WI38 (cell line): ENCODE data around the gene RBL1.

Experiments used
- H3K4me3 ChIP-seq: 2 replicates; pipeline ENCODE4 v1.5.1; 2011; ENCODE audit warnings: low read depth, mild to moderate bottlenecking, control low read depth, low read length
- TF ChIP-seq, protein P1 (sequence below): IDR thresholded peaks from 2 replicates; pipeline ENCODE4 v1.5.1; 2012; ENCODE audit warnings: low read depth, mild to moderate bottlenecking, control low read depth, low read length

RBL1 gene, protein sequence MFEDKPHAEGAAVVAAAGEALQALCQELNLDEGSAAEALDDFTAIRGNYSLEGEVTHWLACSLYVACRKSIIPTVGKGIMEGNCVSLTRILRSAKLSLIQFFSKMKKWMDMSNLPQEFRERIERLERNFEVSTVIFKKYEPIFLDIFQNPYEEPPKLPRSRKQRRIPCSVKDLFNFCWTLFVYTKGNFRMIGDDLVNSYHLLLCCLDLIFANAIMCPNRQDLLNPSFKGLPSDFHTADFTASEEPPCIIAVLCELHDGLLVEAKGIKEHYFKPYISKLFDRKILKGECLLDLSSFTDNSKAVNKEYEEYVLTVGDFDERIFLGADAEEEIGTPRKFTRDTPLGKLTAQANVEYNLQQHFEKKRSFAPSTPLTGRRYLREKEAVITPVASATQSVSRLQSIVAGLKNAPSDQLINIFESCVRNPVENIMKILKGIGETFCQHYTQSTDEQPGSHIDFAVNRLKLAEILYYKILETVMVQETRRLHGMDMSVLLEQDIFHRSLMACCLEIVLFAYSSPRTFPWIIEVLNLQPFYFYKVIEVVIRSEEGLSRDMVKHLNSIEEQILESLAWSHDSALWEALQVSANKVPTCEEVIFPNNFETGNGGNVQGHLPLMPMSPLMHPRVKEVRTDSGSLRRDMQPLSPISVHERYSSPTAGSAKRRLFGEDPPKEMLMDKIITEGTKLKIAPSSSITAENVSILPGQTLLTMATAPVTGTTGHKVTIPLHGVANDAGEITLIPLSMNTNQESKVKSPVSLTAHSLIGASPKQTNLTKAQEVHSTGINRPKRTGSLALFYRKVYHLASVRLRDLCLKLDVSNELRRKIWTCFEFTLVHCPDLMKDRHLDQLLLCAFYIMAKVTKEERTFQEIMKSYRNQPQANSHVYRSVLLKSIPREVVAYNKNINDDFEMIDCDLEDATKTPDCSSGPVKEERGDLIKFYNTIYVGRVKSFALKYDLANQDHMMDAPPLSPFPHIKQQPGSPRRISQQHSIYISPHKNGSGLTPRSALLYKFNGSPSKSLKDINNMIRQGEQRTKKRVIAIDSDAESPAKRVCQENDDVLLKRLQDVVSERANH

DNA sequence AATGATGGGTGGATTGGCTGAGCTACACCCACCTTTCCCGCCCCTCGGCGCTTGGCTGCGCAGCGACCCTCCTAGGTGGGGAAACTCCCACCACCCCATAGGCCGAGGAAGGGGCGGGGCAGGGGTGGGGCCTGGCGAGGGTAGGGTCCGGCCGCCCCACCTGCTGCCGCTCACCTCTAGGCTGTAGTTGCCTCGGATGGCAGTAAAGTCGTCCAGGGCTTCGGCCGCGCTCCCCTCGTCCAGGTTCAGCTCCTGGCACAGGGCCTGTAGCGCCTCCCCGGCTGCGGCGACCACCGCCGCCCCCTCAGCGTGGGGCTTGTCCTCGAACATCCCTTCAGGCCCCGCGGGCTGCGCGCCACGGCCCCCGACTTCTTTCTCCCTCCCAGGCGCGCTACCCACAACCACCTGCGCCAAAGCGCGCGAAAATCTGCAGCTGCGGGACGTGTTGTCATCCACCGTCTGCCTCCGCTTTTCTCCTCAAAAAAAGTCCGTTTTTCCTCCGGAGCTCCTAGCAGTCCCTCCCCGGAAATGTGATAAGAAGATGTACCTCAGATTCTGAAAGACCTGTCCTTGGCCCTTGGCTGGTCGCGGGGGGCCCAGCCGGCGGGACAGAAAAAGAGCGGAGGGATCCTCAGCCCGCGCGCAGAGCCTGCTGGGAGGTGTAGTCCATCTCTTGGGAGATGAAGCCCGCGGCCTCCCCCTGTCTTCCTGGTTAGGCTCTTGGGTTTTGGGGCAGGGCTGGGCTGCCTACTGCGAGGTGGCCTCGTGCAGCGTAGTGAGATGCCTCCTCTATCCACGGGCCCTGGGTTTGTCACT is at the start of gene RBL1:
RBL1 (minus strand) TSS at position 399 of the 816 bp plus-strand sequence; CDS start at position 330, 69 bp downstream.
- peak within 1 kb of the TSS; percentile 77 for H3K4me3 ChIP-seq

DNA sequence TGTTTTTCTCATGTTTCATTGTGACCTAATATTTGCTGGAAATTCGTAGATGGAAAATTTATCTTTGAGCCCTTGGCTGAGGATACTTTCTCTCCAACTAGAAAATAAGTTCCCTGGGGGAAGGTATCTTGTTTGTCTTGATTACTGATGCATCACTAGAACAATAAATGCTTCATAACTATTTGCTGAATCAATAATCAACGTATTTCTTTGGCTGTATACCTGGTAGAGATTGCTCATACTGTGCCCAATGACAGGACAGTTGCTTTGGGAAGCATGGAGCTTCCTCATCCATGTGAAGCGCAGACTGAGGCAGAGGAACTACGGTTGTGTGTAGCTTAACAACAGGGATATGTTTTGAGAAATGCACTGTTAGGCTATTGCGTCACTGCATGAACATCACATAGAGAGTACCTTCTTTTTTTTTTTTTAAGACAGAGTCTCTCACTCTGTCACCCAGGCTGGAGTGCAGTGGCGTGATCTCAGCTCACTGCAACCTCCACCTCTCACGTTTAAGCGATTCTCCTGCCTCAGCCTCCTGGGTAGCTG is 49.1 kb upstream of the RBL1 start:
- TF ChIP-seq, protein P1, sequence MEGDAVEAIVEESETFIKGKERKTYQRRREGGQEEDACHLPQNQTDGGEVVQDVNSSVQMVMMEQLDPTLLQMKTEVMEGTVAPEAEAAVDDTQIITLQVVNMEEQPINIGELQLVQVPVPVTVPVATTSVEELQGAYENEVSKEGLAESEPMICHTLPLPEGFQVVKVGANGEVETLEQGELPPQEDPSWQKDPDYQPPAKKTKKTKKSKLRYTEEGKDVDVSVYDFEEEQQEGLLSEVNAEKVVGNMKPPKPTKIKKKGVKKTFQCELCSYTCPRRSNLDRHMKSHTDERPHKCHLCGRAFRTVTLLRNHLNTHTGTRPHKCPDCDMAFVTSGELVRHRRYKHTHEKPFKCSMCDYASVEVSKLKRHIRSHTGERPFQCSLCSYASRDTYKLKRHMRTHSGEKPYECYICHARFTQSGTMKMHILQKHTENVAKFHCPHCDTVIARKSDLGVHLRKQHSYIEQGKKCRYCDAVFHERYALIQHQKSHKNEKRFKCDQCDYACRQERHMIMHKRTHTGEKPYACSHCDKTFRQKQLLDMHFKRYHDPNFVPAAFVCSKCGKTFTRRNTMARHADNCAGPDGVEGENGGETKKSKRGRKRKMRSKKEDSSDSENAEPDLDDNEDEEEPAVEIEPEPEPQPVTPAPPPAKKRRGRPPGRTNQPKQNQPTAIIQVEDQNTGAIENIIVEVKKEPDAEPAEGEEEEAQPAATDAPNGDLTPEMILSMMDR, result no peak
- no peak overlapping the region for H3K4me3 ChIP-seq

More for the DNA sequence above, at the start of gene RBL1:
- TF ChIP-seq, protein P1, result peak; percentile 43

DNA sequence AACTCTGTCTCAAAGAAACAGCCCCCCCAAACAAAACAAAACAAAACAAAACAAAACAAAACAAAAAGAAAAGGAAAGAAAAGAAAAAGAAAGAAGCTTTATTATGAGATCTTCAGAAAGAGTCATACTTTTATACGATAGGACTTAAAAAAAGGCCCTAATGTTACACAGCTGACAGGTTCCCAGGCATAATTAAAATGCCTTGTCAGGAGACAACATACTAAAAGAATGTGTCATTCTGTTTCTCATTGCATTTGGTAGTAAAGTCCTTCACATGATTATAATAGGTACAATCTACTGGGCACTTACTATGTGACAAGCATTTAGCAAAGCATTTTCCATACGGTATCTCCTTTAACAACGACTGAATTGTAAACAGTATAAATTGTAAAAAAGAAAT is 46.9 kb upstream of the RBL1 start:
- H3K4me3 ChIP-seq, result no peak overlapping the region
- TF ChIP-seq, protein P1, result no peak

DNA sequence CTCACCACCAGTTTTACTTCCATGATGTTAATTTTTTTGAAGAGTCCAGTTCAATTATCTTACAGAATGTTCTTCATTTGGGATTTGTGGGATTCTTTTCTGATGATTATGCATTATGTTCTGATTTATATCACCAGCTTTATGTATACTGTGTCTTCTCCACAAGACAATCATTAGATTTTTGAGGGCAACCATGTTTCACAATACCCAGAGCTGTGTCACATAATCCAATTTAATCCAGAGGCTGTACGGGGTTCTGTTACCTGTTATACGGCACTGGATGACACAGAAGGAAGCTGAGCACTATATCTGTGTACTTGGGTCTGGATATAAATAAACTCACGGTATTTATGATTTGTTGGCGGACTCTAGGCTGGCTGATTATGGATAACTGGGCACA is 41.8 kb upstream of the RBL1 start:
- TF ChIP-seq, protein P1, result no peak

DNA sequence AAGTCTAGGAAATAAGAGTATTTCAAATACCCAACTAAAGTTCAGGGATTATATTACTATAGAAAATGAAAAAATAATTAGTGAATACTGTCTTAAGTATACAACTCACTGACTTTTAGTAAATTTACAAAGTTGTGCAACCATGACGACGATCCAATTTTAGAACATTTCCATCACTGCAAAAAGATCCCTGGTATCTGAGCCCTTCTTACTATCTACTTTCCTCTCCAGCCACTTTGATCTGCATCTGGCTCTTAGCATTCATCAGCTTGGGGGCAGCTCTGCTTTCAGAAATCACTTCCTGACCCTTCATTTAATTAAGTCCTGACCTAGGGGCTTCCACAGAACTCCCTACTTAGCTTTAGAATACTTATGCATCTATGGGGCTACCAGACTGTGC is 38.2 kb upstream of the RBL1 start:
- no peak overlapping the region for H3K4me3 ChIP-seq
- TF ChIP-seq, protein P1, result no peak

More for the DNA sequence above, 41.8 kb upstream of the RBL1 start:
- H3K4me3 ChIP-seq, result no peak overlapping the region

DNA sequence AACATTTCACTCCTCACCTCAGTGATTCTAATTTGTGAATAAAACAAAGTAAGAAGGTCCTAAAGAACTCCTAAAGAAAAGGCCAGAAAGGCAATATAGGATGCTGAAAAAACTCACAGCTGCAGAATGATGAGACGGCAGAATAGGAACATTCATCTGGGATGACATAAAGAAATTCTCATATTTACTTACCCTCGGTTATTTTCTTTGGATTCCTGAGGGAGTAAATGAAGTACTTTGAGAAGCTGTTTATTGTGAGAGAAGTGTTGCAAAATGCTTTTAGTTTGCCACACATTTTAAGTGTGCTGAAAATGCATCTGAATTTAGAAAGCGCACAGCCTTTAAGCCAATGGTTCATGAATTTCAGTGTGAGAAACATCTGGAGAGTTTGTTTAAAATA is 35.7 kb upstream of the RBL1 start:
- H3K4me3 ChIP-seq, result no peak overlapping the region
- TF ChIP-seq, protein P1, result no peak
